K562 (cell line): ENCODE data around the gene NOL4L. TPM values are rescaled to one million over a fixed set of nuclear protein-coding genes. Genes with fewer than 3 reads are reported as not detected.
A peak's percentile ranks its signal among the peaks of the same experiment; 100 is the strongest.

Source experiments
- ATAC-seq: fragments of 200-7000 bp; cut with Tn5 transposase; 3 replicates; pipeline ENCODE4 v1.9.1; 2020; ENCODE audit warnings: moderate library complexity
- BruUV-seq: library from RNA; stranded (reverse); fragments of 400-500 nt; replicated peaks from 2 replicates; lab custom pipeline; 2021; lab: Mats Ljungman, UMichigan
- CTCF ChIA-PET: fragments of 300-600 bp; formaldehyde crosslinking; extraction: SDS; loops from one replicate; lab custom pipeline; 2021; ENCODE audit warnings: low intra/inter-chr PET ratio; lab: Yijun Ruan, JAX
- POLR2A ChIA-PET: fragments of 300-600, 350-650 bp; sonication (Branson Sonifier 250); formaldehyde crosslinking; extraction: SDS; loops from one replicate; lab custom pipeline; 2021; ENCODE audit warnings: antibody characterized with exemption, inconsistent platforms; lab: Yijun Ruan, JAX
- DNase-seq, 4 experiments: peaks; one replicate each; pipeline versions ENCODE4 v3.0.0 to v3.0.0-alpha.2; 2011 to 2018; ENCODE audit warnings: low spot score in 3 of 4, mixed read lengths in 3 of 4; ENCODE audit errors: extremely low read depth in 1 of 4
- FAIRE-seq: peaks from 2 replicates; lab custom pipeline; 2011; peaks lifted over from hg19 to GRCh38; lab: Jason Lieb, UNC
- H2AFZ ChIP-seq: 2 replicates; pipeline ENCODE4 v1.6.0; 2011; ENCODE audit warnings: low read depth, low read length, control low read depth, inconsistent platforms
- H3K27ac ChIP-seq: fragments of 200-600 bp; 3 replicates; pipeline ENCODE4 v1.8.0; 2011; ENCODE audit warnings: low read depth, mild to moderate bottlenecking, control low read depth, inconsistent platforms, low read length, moderate library complexity, mixed read lengths; ENCODE audit errors: extremely low read depth
- H3K27me3 ChIP-seq, 2 experiments: fragments of 300-600 bp in 1 of 2; 2 replicates in 1 of 2; 3 replicates in 1 of 2; pipeline versions ENCODE4 v1.6.0 to v1.8.0; 2011; ENCODE audit warnings: inconsistent platforms in 2 of 2, low read length in 2 of 2, mild to moderate bottlenecking in 1 of 2, mixed read lengths in 1 of 2, moderate library complexity in 1 of 2; ENCODE audit not compliant: control insufficient read depth in 2 of 2, insufficient read depth in 2 of 2
- H3K36me3 ChIP-seq: fragments of 300-600 bp; 3 replicates; pipeline ENCODE4 v1.8.0; 2011; ENCODE audit warnings: mild to moderate bottlenecking, low read length, inconsistent platforms; ENCODE audit not compliant: control insufficient read depth, insufficient read depth
- H3K4me1 ChIP-seq, 2 experiments: fragments of 200-600 bp in 1 of 2; replicated peaks in 1 of 2; 2 replicates in 1 of 2; 3 replicates in 1 of 2; pipeline versions ENCODE4 v1.5.1 to v1.8.0; 2011; ENCODE audit warnings: inconsistent platforms in 2 of 2, low read length in 2 of 2, mild to moderate bottlenecking in 1 of 2, mixed read lengths in 1 of 2, moderate library complexity in 1 of 2; ENCODE audit not compliant: control insufficient read depth in 2 of 2, insufficient read depth in 2 of 2
- H3K4me2 ChIP-seq: 2 replicates; pipeline ENCODE4 v1.6.1; 2011; ENCODE audit warnings: low read length, control low read depth, inconsistent platforms, mixed read lengths; ENCODE audit not compliant: insufficient read depth
- H3K4me3 ChIP-seq: fragments of 200-600 bp; sonication (generic), shearing (Covaris generic); 2 replicates; pipeline ENCODE4 v1.5.1; 2016; ENCODE audit warnings: control low read depth, inconsistent platforms
- H3K79me2 ChIP-seq: fragments of 200-600 bp; 3 replicates; pipeline ENCODE4 v1.8.0; 2011; ENCODE audit warnings: low read length, inconsistent platforms; ENCODE audit not compliant: control insufficient read depth, insufficient read depth
- H3K9ac ChIP-seq, 2 experiments: 2 replicates each; pipeline versions ENCODE4 v1.6.0 to v1.6.1; 2011; ENCODE audit warnings: low read depth in 2 of 2, low read length in 2 of 2, control low read depth in 1 of 2, inconsistent platforms in 1 of 2, mild to moderate bottlenecking in 1 of 2, mixed read lengths in 1 of 2; ENCODE audit not compliant: insufficient read depth in 1 of 2
- H3K9me1 ChIP-seq: one replicate; pipeline ENCODE4 v1.6.0; 2011; ENCODE audit warnings: inconsistent platforms, mild to moderate bottlenecking, low read length, moderate library complexity; ENCODE audit not compliant: control insufficient read depth, insufficient read depth
- H3K9me3 ChIP-seq: replicated peaks from 2 replicates; pipeline ENCODE4 v1.5.1; 2011; ENCODE audit warnings: low read depth, low read length, inconsistent platforms; ENCODE audit not compliant: control insufficient read depth, insufficient read depth
- H4K20me1 ChIP-seq: replicated peaks from 2 replicates; pipeline ENCODE4 v1.6.1; 2011; ENCODE audit warnings: low read length, inconsistent platforms, mixed read lengths; ENCODE audit not compliant: control insufficient read depth, insufficient read depth
- GABPB1 ChIP-seq: sonication (generic); formaldehyde crosslinking; IDR thresholded peaks from 2 replicates; pipeline ENCODE4 v1.8.0; 2022; ENCODE audit warnings: mild to moderate bottlenecking, missing genetic modification reagents
- MTA2 ChIP-seq: fragments of 450-650 bp; IDR thresholded peaks from 2 replicates; pipeline ENCODE4 v1.6.1; 2016; ENCODE audit warnings: low read depth
- SIN3B ChIP-seq: fragments of 450-650 bp; IDR thresholded peaks from 2 replicates; pipeline ENCODE4 v1.6.1; 2017; ENCODE audit warnings: low read depth, mild to moderate bottlenecking, moderate library complexity
- TSC22D4 ChIP-seq: fragments of 450-650 bp; IDR thresholded peaks from 2 replicates; pipeline ENCODE4 v1.6.1; 2016; ENCODE audit warnings: missing genetic modification characterization, missing biosample characterization, control low read depth
- WHSC1 ChIP-seq: IDR thresholded peaks from one replicate; pipeline ENCODE4 v1.6.1; 2012; ENCODE audit warnings: low read length, control low read depth, inconsistent platforms
- ZBTB2 ChIP-seq: fragments of 450-650 bp; IDR thresholded peaks from 2 replicates; pipeline ENCODE4 v1.6.1; 2016; ENCODE audit warnings: antibody characterized with exemption
- ZKSCAN3 ChIP-seq: fragments of 250-450 bp; sonication (Bioruptor Pico); IDR thresholded peaks from 2 replicates; pipeline ENCODE4 v1.4.0; 2020
- WGBS: fragments of 100-300 bp; shearing (Covaris generic); methylation state at CpG from one replicate; pipeline ENCODE4 v1.1.6; 2016; ENCODE audit warnings: low coverage, mixed read lengths; ENCODE audit not compliant: insufficient coverage; ENCODE audit errors: missing lambda C conversion rate; 5-methylcytosine and 5-hydroxymethylcytosine counted together
- in situ Hi-C: fragments of 300-500 bp; cut with MboI; formaldehyde crosslinking; loops from 4 replicates; pipeline ENCODE4 v1.15.0; 2018; ENCODE audit warnings: inconsistent platforms, mixed read lengths
- intact Hi-C: fragments of 100-400 bp; cut with micrococcal nuclease; formaldehyde crosslinking; loops from 2 replicates; pipeline ENCODE4 v1.14.2; 2022
- polyA plus RNA-seq, 8 experiments: library from polyadenylated mRNA; depleted of rRNA in 4 of 8; stranded (reverse) in 5 of 8; unstranded in 3 of 8; fragments of >200 nt; fragmentation: Nextera tagmentation in 2 of 8; fragmentation: Illumina TruSeq in 1 of 8; extraction: Ambion mirVana in 2 of 8; extraction: Trizol in 1 of 8; gene quantifications; 2 replicates each; pipeline versions ENCODE4 v1.2.1 to v1.2.3, GENCODE V29; 2011 to 2014; ENCODE audit warnings: inconsistent platforms in 1 of 8, missing spikeins in 1 of 8
- total RNA-seq, 7 experiments: library from RNA; depleted of rRNA in 6 of 7; stranded (reverse); fragments of >200 nt in 6 of 7; fragmentation: Illumina TruSeq in 2 of 7; extraction: Trizol in 2 of 7; gene quantifications; 2 replicates each; pipeline versions ENCODE4 v1.2.1 to v1.2.3, GENCODE V29; 2011 to 2021; ENCODE audit warnings: low replicate concordance in 1 of 7

NOL4L gene
- total and polyA plus RNA-seq, 9 of the 15 experiments (the other 6 are each of a cell fraction or from before 2014, with no cell fraction given), result 5.1 to 36.2 (median 13.6) TPM

DNA sequence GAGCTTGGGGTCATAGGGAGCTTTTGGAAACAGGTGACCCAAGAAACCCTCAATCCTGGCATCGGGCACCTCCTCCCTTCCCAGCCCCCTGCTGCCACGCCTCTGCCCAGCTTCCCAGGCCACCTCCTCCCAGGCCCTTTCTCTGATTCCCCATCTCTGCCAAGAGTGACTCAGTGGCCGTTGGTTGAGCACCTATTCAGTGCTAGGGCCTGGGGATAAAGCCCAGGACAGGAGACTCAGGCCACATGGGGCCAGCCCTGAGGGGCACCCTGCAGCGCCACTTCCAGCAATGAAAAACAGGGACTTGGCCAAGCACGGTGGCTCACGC is 116.9 kb downstream of the NOL4L start (continued):
- no peak for TF ChIP-seq WHSC1
- no peak for TF ChIP-seq GABPB1 (CRISPR knock-in tag)
- no peak for TF ChIP-seq TSC22D4 (tag)
- no peak for TF ChIP-seq SIN3B
- no peak for TF ChIP-seq ZKSCAN3 (CRISPR knock-in tag)

DNA sequence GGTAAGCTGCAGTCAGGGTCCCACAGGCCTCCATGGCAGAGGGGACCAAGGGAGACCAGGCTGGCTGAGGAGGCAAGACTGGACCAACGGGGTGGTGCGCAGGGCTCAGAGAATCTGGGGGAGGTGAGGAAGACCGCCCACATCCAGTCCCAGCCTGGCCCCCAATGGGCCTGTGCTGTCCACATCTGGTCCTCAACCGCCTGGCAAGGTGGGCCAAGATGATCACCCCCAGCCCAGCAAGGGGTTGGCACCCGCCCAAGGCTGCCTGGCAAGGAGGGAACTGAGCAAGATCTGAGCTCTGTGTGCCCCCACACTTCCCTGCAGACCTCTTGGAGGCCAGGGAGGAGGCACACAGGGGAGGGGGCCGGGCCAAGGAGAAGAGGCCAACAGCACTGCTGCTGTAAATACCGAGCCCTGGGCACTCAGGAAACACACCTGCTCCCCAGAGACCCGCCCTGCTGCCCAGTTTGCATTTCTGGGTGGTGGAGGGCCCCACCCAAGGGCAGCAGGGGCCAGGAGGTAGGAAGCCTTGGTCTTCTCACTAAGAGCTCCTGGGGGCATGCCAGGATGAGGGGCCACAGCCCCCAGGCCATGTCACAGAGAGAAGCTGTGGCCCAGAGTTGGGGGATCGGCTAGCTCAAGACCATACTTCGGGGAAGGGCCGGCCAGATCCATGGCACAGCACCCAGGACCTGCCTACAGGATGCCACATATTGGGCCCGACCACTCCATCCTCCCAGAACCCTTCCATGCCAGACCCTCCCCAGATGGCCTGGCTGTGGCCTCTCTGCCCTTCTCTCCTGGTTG is 117.4 kb downstream of the NOL4L start:
- Histone ChIP-seq H3K9ac (peak overlapping the region in 1 of 2 experiments; percentile 78; a peak in 2 of 4 replicates), H3K79me2 (peaks cover 41% of the 10 kb centered on the region)

More for the DNA sequence above, 117.4 kb downstream of the NOL4L start:
- Histone ChIP-seq H3K4me3 (no peak overlapping the region), H2AFZ (no peak overlapping the region), H4K20me1 (peaks cover 11% of the 10 kb centered on the region), H3K36me3 (peaks cover 82% of the 10 kb centered on the region; the same call in 2 of the 3 replicates), H3K4me1 (peaks cover 0 to 75% of the 10 kb centered on the region in 2 experiments; a peak in 3 of 5 replicates), H3K9me3 (no peaks in the 10 kb centered on the region), H3K9me1 (no peaks in the 10 kb centered on the region), H3K4me2 (no peak overlapping the region), H3K27ac (no peak overlapping the region), H3K27me3 (no peaks in the 10 kb centered on the region)
- 88% methylated on average over 12 of the region's 12 CpGs for WGBS
- ATAC-seq (no peak), DNase-seq (no peak), FAIRE-seq (no peak)
- intact Hi-C loops (no loop called here), in situ Hi-C loops (no loop called here)
- no TSS peak for BruUV-seq
- TF ChIP-seq WHSC1 (no peak), MTA2 (no peak), ZBTB2 (no peak)
- CTCF ChIA-PET, result no interaction called here
- POLR2A ChIA-PET, result interaction anchor here (0.6 to 1.1 kb wide), 3 partner anchors 23 to 1322 kb away, joined by 3 to 4 read pairs (median 3); no protein-coding TSS in a partner anchor
